HG02763 (cell line): ENCODE results near the gene CD82.
"Not testable (repeated sequence)": the region's sequence is repeated elsewhere in the genome, so short reads cannot be mapped to it uniquely, and the experiment has no call there.

Experiments
- ATAC-seq: cut with Tn5 transposase; IDR thresholded peaks from one replicate; pipeline ENCODE4 v1.9.1; 2021; ENCODE audit warnings: mild to moderate bottlenecking, moderate library complexity; ENCODE audit not compliant: unreplicated experiment

CD82 gene

DNA sequence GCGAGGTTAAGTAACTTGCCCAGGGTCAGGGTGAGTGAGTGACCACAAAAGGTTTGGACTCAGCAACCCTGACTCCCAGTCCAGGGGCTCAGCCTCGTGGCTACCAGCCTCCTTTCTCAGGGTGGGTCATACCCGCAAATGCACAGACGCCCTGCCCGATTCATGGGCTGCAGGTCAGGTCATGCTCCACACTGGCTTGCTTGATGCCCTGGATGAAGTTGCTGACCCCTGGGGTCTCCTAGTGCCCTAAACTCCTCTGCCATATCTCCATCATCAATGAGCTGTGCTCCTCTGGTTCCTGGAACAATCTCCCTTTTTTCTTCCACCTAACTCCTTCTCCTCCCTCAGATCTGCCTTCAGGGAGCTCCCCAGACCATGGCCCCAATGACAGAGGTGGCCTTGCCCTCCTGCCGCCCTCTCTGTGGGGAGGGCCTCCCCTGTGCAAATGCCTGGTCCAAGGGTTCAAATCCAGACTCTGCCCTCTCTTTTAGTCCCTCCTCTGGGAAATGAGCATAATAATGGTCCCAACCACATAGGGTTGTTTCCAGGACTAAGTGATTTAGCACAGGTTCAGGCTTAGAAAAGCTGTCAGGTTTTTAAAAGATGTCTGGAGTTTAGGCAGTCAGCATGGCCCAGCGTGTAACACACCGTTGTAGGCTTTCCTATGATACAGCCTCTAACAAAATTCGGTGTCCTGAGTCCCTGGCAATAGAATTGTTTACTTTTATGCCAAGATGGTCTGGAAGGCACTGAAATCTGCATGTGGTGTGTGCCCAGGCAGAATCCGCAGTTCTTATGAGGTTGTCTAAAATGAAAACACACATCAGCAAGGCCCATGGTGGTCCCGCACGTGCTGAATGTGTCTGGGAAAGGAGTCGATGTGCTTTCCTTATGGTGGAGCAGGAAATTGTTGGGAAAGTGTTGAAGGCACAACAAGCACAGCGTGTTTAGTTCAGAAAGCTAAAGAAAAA, 63.6 kb downstream of the CD82 start:
- no peak for ATAC-seq

DNA sequence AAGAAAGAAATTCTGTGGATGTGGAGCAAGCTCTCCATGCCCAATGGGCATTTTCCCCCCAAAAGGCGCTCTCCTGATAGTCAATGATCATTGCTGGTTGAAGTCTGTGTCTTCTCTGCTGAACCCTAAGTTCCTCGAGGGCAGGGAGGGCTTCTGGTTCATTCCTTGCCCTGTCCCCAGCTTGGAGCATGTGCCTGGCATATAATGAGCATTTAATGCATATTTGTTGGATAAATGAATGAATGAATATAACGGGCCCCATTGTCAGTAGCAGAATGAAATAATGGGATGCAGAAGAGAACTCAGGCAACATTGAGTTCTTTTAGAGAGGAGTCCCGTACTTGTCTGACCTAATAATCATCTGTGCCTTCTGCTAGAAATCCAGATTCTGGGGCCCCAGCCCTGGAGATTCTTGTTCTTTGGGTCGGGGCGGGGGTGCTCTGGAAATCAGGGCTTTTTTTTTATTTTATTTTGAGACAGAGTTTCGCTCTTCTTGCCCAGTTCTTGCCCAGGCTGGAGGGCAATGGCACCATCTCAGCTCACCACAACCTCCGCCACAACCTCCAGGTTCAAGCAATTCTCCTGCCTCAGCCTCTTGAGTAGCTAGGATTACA, 64.4 kb downstream of the CD82 start:
- no peak for ATAC-seq

DNA sequence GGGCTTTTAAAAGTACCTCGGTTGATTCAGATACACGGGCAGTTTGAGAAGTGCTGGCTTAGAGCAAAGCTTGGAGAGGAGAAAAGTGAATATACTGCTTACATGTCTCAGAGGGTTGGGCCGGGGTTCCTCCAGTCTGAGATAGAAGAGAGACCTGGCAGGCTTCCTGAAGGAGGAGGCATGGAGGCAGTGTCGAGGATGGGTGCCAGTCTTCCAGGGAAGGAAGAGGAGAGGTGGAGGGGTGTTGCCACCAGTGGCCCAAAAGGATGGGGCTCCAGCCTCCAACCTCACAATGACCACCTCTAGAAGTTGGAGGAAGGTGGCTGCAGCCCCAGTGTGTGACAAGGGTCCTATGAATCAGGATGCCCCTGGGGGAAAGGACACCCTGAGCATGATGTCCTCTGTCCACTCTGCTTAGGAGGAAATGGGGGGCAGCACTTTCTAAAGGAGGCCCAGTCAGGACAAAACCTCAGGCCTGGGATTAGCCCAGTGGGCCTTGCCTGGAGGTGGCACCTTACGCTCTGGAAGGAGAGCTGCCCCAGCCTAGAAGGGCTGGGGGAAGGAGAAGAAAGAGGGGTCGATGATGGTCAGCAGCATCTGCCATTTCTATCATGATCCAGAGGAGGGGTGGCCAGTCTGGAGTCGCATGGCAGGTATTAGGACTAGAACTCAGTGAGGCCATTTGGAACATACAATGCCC, 65.2 kb downstream of the CD82 start:
- no peak for ATAC-seq

DNA sequence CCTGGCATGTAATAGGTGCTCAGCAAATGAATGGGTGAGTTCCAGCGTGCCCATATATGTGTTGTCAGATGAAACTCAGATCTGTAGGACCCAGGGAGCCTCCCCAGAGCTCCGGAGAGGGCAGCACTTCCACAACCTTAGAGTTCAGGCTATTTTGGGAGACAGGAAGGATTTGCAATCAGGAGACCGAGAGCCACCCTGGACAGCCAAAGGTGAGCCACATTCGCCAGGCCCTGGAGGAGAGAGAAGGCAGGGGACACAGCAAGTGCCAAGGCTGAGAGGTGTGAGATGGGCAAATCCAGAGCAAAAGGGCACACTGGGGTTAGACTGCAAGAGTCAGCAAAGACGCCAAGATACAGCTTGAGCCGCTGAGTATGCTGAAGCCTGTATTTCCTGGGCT, 66.4 kb downstream of the CD82 start:
- ATAC-seq, result no peak

DNA sequence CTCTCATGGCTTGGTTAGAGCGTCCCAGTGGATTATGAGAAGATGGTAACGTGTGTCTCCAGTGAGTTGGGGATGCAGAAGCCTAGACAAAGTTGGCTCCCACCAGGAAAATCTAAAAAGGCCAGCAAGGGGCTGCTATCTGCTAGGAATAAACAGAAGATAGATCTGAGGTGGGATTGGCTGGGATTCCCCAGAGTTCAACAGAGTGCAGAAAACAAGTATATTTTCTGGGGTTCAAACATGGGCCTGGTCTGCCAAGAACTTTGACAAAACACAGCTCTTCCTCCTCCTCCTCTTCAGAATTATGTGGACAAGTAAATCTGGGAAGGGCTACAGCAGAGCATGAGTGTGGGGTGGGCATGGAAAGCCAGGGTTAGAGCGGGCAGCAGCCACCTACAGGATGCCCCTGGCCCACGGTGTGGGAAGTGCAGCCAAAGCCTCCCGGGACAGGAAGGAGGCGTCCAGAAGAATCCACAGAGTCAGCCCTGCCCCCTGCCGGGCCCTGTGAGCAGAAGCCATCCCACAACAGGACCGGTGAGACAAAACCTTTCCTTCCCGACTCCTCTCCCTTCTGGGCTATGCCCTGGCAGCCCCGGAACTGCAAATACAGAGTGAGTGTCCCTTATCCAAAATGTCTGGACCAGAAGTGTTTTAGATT, 67.1 kb downstream of the CD82 start:
- no peak for ATAC-seq

DNA sequence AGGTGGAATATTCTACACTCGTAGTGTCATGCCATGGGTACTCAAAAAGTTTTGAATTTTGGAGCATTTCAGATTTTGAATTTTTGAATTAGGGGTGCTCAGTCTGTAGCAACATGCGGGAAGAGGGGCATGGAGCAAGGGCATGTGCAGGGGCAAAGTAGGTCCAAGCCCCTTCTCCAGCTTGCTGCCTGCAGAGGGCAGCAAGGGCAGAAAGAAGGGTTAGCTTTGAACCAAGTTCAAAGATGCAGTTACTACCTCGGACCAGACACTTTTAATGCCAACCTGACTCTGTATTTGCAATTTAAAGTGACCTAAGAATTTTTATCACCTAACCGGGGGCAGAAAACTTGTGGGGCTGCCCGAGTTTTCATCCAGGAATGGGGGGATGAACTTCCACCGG, 68.2 kb downstream of the CD82 start:
- no peak for ATAC-seq

DNA sequence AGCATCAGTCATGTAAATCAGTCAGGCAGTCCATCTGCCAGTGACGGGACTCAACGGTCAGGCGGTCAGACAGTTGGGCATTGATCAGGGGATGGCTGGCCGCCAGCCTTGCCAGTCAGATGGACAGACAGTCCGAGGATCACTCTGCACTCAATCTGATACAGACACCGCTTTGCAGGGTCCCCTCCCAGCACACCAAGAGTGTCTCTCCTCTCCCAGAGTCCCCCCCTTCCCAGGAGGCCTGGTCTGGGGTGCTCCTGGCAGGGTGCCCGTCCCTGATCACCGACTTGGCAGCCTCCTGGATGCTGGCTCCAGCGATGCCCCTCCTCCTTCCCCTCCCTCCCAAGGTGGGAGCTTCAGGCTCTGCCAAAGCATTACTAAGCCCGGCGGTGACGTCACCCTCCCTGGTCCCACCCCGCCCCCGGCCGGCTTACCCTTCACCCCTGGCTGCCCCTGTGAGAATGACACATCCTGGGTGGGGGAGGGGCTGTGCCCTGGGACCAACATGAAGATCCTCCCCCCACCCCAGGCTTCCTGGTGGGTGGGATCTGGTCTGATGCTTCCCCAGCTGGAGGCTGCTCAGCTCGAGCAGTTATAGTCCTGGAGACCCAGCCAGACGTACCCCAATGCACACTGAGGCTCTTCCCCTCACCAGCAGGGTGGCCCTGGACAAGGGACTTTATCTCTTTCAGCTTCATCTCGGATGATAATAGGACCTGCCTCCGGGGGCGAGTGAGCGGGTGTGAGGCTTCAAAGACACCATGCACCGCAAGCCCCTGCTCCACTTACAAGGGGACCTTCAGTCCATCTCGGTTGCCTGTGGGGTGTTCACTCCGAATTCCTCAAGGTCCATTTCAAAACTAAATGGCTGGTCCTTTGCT, 69.2 kb downstream of the CD82 start:
- ATAC-seq, result no peak

DNA sequence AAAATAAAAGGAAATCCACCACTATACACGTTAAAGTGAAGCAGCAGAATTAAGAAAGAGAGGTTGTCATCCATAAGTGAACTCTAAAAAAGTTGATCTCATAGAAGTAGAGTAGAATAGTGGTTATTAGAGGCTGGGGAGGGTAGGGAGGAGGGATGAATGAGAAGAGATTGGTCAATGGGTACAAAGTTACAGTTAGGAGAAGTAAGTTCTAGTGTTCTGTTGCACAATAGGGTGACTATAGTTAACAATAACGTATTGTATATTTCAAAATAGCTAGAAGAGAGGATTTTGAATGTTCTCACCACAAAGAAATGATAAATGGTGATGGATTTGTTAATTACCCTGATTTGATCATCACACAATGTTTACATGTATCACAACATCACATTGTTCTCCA, 72.0 kb downstream of the CD82 start:
- no peak for ATAC-seq

DNA sequence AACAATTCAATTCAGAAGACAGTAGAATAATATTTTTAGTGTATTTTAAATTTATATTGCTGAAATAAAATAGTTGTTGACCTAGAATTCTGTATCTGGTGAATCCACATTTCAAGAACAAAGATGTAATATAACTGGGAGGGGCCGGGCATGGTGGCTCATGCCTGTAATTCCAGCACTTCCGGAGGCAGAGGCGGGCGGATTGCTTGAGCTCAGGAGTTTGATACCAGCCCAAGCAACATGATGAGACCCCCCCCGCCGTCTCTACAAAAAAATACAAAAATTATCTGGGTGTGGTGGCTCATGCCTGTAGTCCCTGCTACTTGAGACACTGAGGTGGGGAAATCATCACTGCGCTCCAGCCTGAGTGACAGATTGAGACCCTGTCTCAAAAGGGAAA, 72.6 kb downstream of the CD82 start:
- ATAC-seq, result no peak

DNA sequence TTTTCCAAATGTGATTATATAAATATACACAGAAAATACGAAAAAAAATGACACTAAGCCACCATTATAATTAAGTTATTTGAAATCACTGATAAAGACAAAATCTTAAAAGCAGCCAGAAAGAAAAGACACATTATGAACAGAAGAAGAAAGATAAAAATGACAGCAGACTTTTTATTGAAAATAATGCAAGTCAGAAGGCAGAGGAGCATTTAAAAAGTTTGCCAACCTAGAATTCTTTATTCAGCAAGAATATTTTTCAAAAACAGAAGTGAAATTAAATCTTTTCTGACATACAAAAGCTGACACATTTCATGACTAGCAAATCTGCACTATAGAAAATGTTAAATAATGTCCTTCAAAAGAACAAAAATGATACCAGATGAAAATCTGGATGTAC, 77.8 kb downstream of the CD82 start:
- ATAC-seq, result no peak

DNA sequence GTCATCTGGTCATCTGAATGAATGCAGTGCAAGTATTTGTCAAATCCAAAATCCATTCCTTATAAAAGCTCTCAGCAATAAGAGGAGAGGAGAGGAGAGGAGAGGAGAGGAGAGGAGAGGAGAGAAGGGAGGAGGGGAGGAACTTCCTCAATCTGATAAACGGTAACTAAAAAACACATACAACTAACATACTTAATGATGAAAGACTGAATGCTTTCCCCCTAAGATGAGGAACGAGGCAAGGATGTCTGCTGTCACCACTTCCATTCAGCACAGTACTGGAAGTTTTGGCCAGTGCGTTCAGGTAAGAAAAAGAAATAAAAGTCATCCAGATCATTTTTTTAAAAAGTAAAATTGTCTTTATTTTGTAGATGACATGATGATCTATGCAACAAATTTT, 80.4 kb downstream of the CD82 start:
- no peak for ATAC-seq

DNA sequence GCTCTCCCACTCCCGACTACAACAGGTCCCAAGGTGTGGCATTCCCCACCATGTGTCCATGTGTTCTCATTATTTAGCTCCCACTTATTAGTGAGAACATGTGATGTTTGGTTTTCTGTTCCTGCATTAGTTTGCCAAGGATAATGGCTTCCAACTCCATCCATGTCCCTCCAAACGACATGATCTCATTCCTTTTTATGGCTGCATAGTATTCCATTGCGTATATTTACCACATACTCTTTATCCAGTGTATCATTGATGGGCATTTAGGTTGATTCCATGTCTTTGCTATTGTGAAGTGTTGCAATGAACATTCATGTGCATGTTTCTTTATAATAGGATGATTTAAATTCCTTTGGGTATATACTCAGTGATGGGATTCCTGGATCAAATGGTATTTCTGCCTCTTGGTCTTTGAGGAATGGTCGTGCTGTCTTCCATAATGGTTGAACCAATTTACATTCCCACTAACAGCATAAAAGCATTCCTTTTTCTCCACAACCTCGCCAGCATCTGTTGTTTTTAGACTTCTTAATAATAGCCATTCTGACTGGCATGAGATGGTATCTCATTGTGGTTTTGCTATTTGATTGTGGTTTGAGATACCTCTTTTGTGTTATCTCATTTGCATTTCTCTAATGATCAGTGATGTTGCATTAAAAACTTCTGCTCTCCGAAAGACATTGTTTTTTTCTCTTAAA, 81.9 kb downstream of the CD82 start:
- not testable (repeated sequence) for ATAC-seq

DNA sequence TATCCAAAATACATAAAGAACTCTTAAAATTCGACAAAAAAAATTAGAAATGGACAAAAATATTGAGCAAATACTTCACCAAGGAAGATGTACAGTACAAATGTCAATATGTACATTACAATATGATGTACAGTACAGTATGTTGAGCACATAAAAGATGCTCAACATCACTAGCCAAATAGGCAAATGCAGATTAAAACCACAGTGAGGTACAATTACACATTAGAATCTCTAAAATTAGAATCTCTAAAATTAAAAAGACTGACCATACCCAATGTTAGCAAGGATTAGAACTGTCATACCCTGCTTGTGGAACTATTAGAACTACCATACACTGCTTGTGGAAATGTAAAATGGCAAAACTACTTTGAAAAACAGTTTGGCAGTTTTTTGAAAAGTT, 82.6 kb downstream of the CD82 start:
- ATAC-seq, result no peak

DNA sequence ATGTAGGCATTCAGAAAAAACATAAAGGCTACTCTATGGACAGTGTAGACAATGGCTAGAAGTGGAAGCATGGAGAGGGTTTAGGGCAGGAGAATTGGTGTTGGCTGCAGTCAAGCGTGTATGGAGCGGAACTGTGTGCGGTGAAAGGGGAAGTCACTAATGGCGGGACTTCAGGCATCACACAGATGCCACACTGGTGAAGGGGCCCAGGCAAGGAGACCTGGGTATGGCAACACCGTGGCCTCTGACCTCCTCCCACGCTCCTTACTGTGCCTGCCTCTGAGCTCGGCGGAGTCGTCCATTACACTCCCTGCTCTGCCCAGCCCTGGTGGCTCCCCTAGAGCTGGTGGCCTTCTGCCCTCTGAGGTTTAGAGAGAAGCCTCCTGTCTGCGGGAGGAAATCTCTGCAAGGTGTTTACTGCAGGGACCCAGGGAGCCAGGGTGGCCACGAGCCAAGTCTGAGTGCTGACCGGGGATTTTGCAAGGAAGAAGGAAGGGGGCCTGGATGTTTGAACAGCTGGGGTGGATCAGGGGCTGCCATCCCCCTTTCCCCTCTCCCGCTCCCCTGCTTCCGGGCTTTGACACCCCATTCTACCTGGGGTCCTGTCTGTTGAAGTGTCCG, 86.2 kb downstream of the CD82 start:
- no peak for ATAC-seq

DNA sequence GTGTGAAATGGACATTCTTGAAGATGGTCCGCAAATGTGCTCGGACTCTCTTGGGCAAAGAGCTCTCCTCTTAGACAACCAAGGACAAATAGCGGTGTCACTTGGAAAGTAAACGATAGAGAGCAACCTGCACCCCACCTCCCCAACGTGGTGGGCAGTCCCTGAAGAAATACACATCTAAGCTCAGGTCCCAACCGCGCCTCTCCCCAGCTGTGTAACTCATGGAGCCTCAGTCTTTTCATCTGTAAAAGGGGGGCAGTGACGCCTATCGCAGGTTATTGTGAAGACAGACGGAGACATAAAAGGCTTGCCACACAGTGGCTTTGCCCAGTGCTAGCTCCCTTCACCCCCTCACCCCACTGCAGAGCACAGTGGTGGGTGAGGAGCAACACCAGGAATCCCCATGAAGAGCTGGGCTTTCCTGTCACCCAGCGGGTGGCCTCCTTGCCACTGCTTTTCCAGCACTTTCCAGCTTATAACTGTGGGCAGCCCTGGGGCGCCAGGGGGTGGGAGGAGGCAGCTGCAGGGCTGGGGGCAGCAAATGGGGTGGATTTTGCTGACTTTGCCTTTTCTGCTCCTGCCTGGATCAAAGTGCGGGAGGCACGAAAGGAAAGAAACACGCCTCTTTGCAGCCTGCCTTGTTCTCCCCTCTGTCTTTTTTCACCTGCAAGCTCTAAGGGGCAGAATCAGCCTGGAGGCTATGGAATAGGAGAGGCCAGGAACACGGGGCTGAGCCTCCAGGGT, 87.6 kb downstream of the CD82 start:
- no peak for ATAC-seq

DNA sequence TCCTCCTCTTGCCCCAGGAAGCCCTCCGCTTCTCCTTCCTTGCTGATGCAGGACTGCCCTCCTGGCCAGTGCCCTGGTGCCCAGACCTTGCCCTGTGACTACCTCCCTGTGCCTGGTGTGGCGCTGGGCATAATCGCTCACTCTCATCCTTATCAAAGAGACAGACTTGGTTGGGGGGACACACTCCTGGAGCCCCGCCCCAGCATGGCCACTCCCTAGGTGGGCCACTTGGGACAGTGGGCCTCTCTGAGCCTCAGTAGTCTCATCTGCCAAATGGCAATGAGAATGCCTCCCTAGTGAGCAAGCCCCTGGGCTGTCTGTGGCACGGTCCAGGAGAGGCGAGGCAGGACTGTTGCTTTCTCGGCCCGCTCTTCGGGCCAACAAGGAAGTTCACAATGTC, 88.6 kb downstream of the CD82 start:
- no peak for ATAC-seq

DNA sequence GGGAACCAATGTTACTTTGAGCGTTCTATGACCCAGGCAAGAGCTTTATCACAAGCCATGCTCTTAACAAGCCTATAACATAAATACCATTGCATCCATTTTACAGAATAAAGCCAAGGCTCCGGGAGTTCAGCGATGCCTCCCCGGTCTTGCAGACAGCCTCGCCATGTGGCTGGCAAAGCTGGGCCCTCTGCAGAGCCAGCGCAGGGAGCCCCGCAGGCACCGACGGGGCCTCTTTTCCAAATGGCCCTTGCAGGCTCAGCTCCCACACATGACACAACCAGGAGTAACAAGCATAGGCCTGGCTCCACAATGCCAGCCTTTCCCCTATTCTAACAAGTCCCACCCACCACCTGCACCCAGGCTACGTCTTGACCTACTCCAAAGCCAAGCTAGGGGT, 89.1 kb downstream of the CD82 start:
- no peak for ATAC-seq

DNA sequence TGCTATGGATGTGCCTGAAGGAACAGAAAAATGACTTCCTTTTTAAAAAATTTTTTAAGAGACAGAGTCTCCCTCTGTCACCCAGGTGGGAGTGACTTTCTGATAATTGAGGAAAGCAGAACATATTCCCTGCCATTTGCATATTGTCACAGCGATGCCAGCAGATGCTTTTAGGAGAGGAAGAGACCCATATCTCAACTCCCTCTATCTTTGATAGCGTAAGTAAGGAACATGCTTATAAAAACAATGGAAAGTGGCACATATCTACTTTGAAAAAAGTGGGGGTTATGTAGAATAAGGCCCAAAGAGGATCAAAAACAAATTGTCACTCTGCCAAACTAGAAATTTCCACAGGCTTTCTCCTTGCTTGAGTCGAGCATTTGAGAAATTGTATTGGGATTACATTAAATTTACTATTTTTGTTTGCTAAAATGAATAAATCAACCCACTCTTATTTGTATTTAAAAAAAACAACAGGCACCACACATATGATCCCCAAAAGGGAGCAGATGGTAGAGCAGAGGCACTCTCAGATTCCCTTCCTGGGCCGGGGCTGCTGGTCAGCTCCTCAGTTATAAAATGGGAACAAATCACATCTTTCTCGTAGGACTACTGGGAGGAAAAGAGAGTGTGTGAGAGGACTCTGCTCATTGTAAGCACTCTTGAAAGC, 92.5 kb downstream of the CD82 start:
- no peak for ATAC-seq
